ENCODE data around the gene GRIK4.

GRIK4 gene

DNA sequence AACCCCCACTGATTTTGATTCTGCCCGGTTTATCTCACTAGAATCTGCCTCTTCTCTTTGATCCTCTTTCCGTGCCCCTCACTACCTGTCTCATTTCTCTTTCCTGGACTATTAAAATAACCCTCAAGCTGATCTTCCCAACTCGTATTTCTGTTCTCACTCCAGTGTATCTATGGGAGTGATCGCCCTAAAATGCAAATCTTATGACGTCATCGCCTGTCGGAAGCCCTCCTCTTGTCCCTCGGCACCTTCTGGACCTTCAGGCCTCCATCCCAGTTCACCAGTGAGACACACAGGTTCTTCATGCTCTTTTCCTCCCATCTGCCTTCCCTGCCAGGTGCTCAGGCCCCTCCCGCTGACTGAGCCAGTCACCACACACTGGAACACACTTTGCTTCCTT, 277.8 kb downstream of the GRIK4 start:
- no peak overlapping the region for H3K4me3 ChIP-seq (replicated peaks; ENCODE audit: insufficient read depth, low read length)
- TF ChIP-seq POLR2AphosphoS5 (IDR thresholded peaks at IDR 0.05; ENCODE audit: low read depth) (no peak), GABPA (IDR thresholded peaks at IDR 0.05; ENCODE audit: low read depth) (no peak), SPI1 (IDR thresholded peaks at IDR 0.05; ENCODE audit: borderline replicate concordance, low read depth) (no peak)
- peaks cover 2% of the 10 kb centered on the region for H3K27me3 ChIP-seq (ENCODE audit: insufficient read depth, poor library complexity, severe bottlenecking)
- DNase-seq (ENCODE audit: low read depth in 1 of 2, low spot score in 1 of 2), result no peak
- no peak overlapping the region for H3K27ac ChIP-seq (replicated peaks)

DNA sequence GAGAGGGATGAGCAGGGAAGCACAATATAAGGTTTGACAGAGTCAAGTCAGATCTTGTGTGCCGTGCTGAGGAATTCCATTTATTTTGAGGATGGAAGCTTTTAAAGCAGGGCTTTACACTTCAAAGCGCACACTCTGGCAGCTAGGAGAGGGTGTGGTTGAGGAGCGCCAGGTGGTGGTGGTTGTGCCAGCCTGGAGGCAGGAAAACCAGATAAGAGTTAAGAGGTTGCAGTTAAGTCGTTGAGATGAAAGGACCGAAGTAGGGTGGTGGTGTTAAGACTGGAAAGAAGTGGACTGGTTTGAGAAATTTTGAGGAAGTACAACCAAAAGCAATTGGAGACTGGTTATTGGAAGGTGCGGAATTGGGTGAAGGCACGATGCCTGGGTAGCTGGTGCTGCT, 280.8 kb downstream of the GRIK4 start:
- DNase-seq (ENCODE audit: low read depth in 1 of 2, low spot score in 1 of 2), result no peak
- TF ChIP-seq SPI1 (IDR thresholded peaks at IDR 0.05; ENCODE audit: borderline replicate concordance, low read depth) (no peak), GABPA (IDR thresholded peaks at IDR 0.05; ENCODE audit: low read depth) (no peak), POLR2AphosphoS5 (IDR thresholded peaks at IDR 0.05; ENCODE audit: low read depth) (no peak)
- TF ChIP-seq, protein P1, sequence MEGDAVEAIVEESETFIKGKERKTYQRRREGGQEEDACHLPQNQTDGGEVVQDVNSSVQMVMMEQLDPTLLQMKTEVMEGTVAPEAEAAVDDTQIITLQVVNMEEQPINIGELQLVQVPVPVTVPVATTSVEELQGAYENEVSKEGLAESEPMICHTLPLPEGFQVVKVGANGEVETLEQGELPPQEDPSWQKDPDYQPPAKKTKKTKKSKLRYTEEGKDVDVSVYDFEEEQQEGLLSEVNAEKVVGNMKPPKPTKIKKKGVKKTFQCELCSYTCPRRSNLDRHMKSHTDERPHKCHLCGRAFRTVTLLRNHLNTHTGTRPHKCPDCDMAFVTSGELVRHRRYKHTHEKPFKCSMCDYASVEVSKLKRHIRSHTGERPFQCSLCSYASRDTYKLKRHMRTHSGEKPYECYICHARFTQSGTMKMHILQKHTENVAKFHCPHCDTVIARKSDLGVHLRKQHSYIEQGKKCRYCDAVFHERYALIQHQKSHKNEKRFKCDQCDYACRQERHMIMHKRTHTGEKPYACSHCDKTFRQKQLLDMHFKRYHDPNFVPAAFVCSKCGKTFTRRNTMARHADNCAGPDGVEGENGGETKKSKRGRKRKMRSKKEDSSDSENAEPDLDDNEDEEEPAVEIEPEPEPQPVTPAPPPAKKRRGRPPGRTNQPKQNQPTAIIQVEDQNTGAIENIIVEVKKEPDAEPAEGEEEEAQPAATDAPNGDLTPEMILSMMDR (IDR thresholded peaks at IDR 0.05; ENCODE audit: insufficient read depth, low read length), result no peak
- TF ChIP-seq, protein P2, sequence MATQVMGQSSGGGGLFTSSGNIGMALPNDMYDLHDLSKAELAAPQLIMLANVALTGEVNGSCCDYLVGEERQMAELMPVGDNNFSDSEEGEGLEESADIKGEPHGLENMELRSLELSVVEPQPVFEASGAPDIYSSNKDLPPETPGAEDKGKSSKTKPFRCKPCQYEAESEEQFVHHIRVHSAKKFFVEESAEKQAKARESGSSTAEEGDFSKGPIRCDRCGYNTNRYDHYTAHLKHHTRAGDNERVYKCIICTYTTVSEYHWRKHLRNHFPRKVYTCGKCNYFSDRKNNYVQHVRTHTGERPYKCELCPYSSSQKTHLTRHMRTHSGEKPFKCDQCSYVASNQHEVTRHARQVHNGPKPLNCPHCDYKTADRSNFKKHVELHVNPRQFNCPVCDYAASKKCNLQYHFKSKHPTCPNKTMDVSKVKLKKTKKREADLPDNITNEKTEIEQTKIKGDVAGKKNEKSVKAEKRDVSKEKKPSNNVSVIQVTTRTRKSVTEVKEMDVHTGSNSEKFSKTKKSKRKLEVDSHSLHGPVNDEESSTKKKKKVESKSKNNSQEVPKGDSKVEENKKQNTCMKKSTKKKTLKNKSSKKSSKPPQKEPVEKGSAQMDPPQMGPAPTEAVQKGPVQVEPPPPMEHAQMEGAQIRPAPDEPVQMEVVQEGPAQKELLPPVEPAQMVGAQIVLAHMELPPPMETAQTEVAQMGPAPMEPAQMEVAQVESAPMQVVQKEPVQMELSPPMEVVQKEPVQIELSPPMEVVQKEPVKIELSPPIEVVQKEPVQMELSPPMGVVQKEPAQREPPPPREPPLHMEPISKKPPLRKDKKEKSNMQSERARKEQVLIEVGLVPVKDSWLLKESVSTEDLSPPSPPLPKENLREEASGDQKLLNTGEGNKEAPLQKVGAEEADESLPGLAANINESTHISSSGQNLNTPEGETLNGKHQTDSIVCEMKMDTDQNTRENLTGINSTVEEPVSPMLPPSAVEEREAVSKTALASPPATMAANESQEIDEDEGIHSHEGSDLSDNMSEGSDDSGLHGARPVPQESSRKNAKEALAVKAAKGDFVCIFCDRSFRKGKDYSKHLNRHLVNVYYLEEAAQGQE (IDR thresholded peaks at IDR 0.05; ENCODE audit: insufficient replicate concordance, low read depth), result no peak
- no peak overlapping the region for H3K4me3 ChIP-seq (replicated peaks; ENCODE audit: insufficient read depth, low read length)
- peaks cover 5% of the 10 kb centered on the region for H3K27me3 ChIP-seq (ENCODE audit: insufficient read depth, poor library complexity, severe bottlenecking)
- H3K27ac ChIP-seq (replicated peaks), result no peak overlapping the region

DNA sequence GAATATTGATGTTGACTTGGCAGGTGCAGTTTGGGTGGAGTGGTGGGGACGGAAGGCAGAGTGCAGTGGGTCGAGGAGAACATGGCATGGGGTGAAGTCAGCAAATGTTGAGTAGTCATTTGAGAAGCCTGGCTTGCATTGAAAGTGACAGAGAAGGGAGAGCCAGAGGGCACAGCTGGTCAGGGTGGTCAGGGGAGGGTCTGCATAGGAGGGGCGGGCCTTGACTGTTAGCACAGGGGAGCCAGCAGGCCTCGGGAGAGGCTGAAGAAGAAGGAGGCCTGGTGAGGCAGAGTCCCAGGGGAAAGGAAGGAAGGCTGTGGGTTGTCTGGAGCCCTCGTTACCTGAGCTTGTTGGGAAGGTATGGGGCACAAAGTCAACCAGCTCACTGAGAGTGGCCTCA, 281.6 kb downstream of the GRIK4 start:
- TF ChIP-seq, protein P2 (IDR thresholded peaks at IDR 0.05; ENCODE audit: insufficient replicate concordance, low read depth), result no peak
- TF ChIP-seq SPI1 (IDR thresholded peaks at IDR 0.05; ENCODE audit: borderline replicate concordance, low read depth) (no peak), POLR2AphosphoS5 (IDR thresholded peaks at IDR 0.05; ENCODE audit: low read depth) (no peak)
- H3K4me3 ChIP-seq (replicated peaks; ENCODE audit: insufficient read depth, low read length), result no peak overlapping the region
- H3K27me3 ChIP-seq (ENCODE audit: insufficient read depth, poor library complexity, severe bottlenecking), result peaks cover 5% of the 10 kb centered on the region
- no peak overlapping the region for H3K27ac ChIP-seq (replicated peaks)
- DNase-seq (ENCODE audit: low read depth in 1 of 2, low spot score in 1 of 2), result no peak

DNA sequence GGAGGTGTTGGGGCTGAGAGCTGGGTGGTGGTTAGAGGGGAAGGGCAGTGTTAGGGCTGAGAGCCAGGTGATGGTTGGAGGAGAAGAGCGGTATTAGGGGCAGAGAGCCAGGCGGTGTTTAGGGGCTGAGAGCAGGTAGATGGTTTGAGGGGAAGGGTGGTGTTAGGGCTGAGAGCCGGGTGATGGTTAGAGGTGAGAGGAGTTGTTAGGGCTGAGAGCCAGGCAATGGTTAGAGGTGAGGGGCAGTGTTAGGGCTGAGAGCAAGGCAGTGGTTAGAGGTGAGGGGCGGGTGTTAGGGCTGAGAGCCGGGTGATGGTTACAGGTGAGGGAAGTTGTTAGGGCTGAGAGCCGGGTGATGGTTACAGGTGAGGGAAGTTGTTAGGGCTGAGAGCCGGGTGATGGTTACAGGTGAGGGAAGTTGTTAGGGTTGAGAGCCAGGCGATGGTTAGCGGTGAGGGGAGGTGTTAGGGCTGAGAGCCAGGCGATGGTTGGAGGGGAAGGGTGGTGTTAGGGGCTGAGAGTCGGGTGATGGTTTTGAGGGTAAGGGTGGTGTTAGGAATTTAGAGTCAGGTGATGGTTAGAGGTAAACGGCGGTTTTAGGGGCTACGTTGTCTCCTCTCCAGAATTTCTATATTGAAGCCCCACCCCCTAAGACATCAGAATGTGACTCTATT, 282.4 kb downstream of the GRIK4 start:
- H3K4me3 ChIP-seq (replicated peaks; ENCODE audit: insufficient read depth, low read length), result no peak overlapping the region

More for the DNA sequence above, 282.4 kb downstream of the GRIK4 start:
- Histone ChIP-seq H3K27ac (replicated peaks) (no peak overlapping the region), H3K27me3 (ENCODE audit: insufficient read depth, poor library complexity, severe bottlenecking) (peaks cover 5% of the 10 kb centered on the region)
- TF ChIP-seq SPI1 (IDR thresholded peaks at IDR 0.05; ENCODE audit: borderline replicate concordance, low read depth), result no peak
- TF ChIP-seq, protein P2 (IDR thresholded peaks at IDR 0.05; ENCODE audit: insufficient replicate concordance, low read depth), result no peak
- no peak for DNase-seq (ENCODE audit: low read depth in 1 of 2, low spot score in 1 of 2)
